IMR-90 (cell line): ENCODE results near the gene IFIH1. TPM values are rescaled to one million over a fixed set of nuclear protein-coding genes. Genes with fewer than 3 reads are reported as not detected.

Source experiments
- ATAC-seq: fragments of 200-7000 bp; cut with Tn5 transposase; 2 replicates; pipeline ENCODE4 v1.9.1; 2020; ENCODE audit warnings: low read depth, mild to moderate bottlenecking, moderate library complexity
- BruUV-seq: library from RNA; stranded (reverse); fragments of 400-500 nt; replicated peaks from 2 replicates; lab custom pipeline; 2021; lab: Mats Ljungman, UMichigan
- CTCF ChIA-PET: fragments of 300-600 bp; formaldehyde crosslinking; extraction: SDS; loops from one replicate; lab custom pipeline; 2021; ENCODE audit warnings: antibody characterized with exemption; lab: Yijun Ruan, JAX
- POLR2A ChIA-PET: fragments of 300-600 bp; sonication (Branson Sonifier 250); formaldehyde crosslinking; loops from one replicate; lab custom pipeline; 2022; ENCODE audit warnings: antibody characterized with exemption; ENCODE audit not compliant: unreplicated experiment; lab: Charles Lee
- DNase-seq: peaks from one replicate; pipeline ENCODE4 v3.0.0; 2013
- H2AFZ ChIP-seq: replicated peaks from 2 replicates; pipeline ENCODE3; 2013; ENCODE audit warnings: low read length, mild to moderate bottlenecking; ENCODE audit not compliant: poor library complexity
- H2AK5ac ChIP-seq: 2 replicates; pipeline ENCODE4 v1.6.1; 2013; ENCODE audit warnings: low read depth, low read length, inconsistent platforms
- H2AK9ac ChIP-seq: replicated peaks from 2 replicates; pipeline ENCODE3; 2013; ENCODE audit warnings: mild to moderate bottlenecking, low read depth, low read length, moderate library complexity; ENCODE audit not compliant: poor library complexity
- H2BK120ac ChIP-seq: 2 replicates; pipeline ENCODE4 v1.6.1; 2013; ENCODE audit warnings: low read depth, low read length, inconsistent platforms
- H2BK15ac ChIP-seq: 3 replicates; pipeline ENCODE4 v1.6.1; 2013; ENCODE audit warnings: low read depth, low read length, inconsistent platforms
- H2BK20ac ChIP-seq: 2 replicates; pipeline ENCODE4 v1.6.1; 2013; ENCODE audit warnings: low read depth, mild to moderate bottlenecking, inconsistent platforms, low read length, moderate library complexity
- H2BK5ac ChIP-seq: 2 replicates; pipeline ENCODE4 v1.6.1; 2013; ENCODE audit warnings: mild to moderate bottlenecking, low read depth, low read length, inconsistent platforms; ENCODE audit not compliant: poor library complexity, severe bottlenecking
- H3K14ac ChIP-seq: replicated peaks from 2 replicates; pipeline ENCODE4 v1.6.1; 2013; ENCODE audit warnings: low read depth, low read length, inconsistent platforms
- H3K18ac ChIP-seq: 2 replicates; pipeline ENCODE4 v1.6.1; 2013; ENCODE audit warnings: low read depth, low read length, control low read depth
- H3K23ac ChIP-seq: 2 replicates; pipeline ENCODE4 v1.6.1; 2013; ENCODE audit warnings: low read depth, low read length, inconsistent platforms
- H3K27ac ChIP-seq: 2 replicates; pipeline ENCODE4 v1.5.1; 2013; ENCODE audit warnings: mild to moderate bottlenecking, control low read depth, low read length; ENCODE audit not compliant: insufficient read depth
- H3K27me3 ChIP-seq: 2 replicates; pipeline ENCODE4 v1.6.1; 2013; ENCODE audit warnings: low read length; ENCODE audit not compliant: control insufficient read depth, insufficient read depth
- H3K36me3 ChIP-seq: 2 replicates; pipeline ENCODE4 v1.6.1; 2013; ENCODE audit warnings: low read length, mixed read lengths; ENCODE audit not compliant: control insufficient read depth, insufficient read depth
- H3K4ac ChIP-seq: 2 replicates; pipeline ENCODE4 v1.6.1; 2013; ENCODE audit warnings: low read depth, low read length, inconsistent platforms
- H3K4me1 ChIP-seq: 2 replicates; pipeline ENCODE4 v1.6.1; 2013; ENCODE audit warnings: low read length, mixed read lengths; ENCODE audit not compliant: control insufficient read depth, insufficient read depth
- H3K4me2 ChIP-seq: 2 replicates; pipeline ENCODE4 v1.6.1; 2013; ENCODE audit warnings: low read depth, mild to moderate bottlenecking, control low read depth, low read length, moderate library complexity
- H3K4me3 ChIP-seq: 2 replicates; pipeline ENCODE4 v1.5.1; 2013; ENCODE audit warnings: low read depth, mild to moderate bottlenecking, control low read depth, low read length, moderate library complexity; ENCODE audit not compliant: insufficient read depth
- H3K56ac ChIP-seq: 2 replicates; pipeline ENCODE4 v1.6.1; 2013; ENCODE audit warnings: low read length, inconsistent platforms; ENCODE audit not compliant: insufficient read depth; ENCODE audit errors: extremely low read depth
- H3K79me1 ChIP-seq, 2 experiments: 2 replicates each; pipeline ENCODE4 v1.6.1; 2013; ENCODE audit warnings: low read length in 2 of 2, inconsistent platforms in 1 of 2, low read depth in 1 of 2
- H3K9ac ChIP-seq: 2 replicates; pipeline ENCODE4 v1.6.1; 2013; ENCODE audit warnings: low read depth, low read length, control low read depth
- H3K9me1 ChIP-seq: 2 replicates; pipeline ENCODE4 v1.6.1; 2013; ENCODE audit warnings: low read length, inconsistent platforms; ENCODE audit not compliant: insufficient read depth
- H3K9me3 ChIP-seq: 2 replicates; pipeline ENCODE4 v1.6.1; 2013; ENCODE audit warnings: low read length; ENCODE audit not compliant: control insufficient read depth, insufficient read depth
- H4K20me1 ChIP-seq: 2 replicates; pipeline ENCODE4 v1.6.1; 2013; ENCODE audit warnings: low read length, inconsistent platforms; ENCODE audit not compliant: insufficient read depth
- H4K5ac ChIP-seq: 2 replicates; pipeline ENCODE4 v1.6.1; 2013; ENCODE audit warnings: mild to moderate bottlenecking, low read depth, low read length, control low read depth
- H4K8ac ChIP-seq, 2 experiments: 2 replicates each; pipeline ENCODE4 v1.6.1; 2013; ENCODE audit warnings: low read depth in 2 of 2, low read length in 2 of 2, control low read depth in 1 of 2, inconsistent platforms in 1 of 2
- H4K91ac ChIP-seq: 2 replicates; pipeline ENCODE4 v1.6.1; 2013; ENCODE audit warnings: low read depth, low read length, inconsistent platforms; ENCODE audit not compliant: insufficient read depth
- CEBPB ChIP-seq: IDR thresholded peaks from 2 replicates; pipeline ENCODE4 v1.6.1; 2012; ENCODE audit warnings: low read depth, low read length, improper control_type of control experiment
- CTCF ChIP-seq: conservative IDR thresholded peaks from 2 replicates; pipeline ENCODE4 v1.5.1; 2012; ENCODE audit warnings: mild to moderate bottlenecking, low read depth, low read length, improper control_type of control experiment
- MXI1 ChIP-seq: IDR thresholded peaks from 2 replicates; pipeline ENCODE4 v1.6.1; 2012; ENCODE audit warnings: low read depth, mild to moderate bottlenecking, low read length, moderate library complexity, borderline replicate concordance
- NFE2L2 ChIP-seq: fragments of 150-350 bp; IDR thresholded peaks from 2 replicates; pipeline ENCODE4 v1.6.1; 2016; ENCODE audit warnings: low read depth, mild to moderate bottlenecking, low read length
- RAD21 ChIP-seq: IDR thresholded peaks from 2 replicates; pipeline ENCODE4 v1.6.1; 2012; ENCODE audit warnings: low read length, improper control_type of control experiment
- SMC3 ChIP-seq: fragments of 150-350 bp; IDR thresholded peaks from 2 replicates; pipeline ENCODE4 v1.6.1; 2016; ENCODE audit warnings: low read depth, mild to moderate bottlenecking, antibody characterized with exemption, low read length, moderate library complexity
- dilution Hi-C: fragments of 300-500 bp; cut with HindIII; formaldehyde crosslinking; loops from one replicate; pipeline ENCODE4 v1.14.3; 2018; ENCODE audit warnings: low sequenced_read_pairs; ENCODE audit not compliant: unreplicated experiment
- in situ Hi-C: fragments of 300-500 bp; cut with MboI; formaldehyde crosslinking; loops from 3 replicates; pipeline ENCODE4 v1.14.3; 2019; ENCODE audit warnings: low sequenced_read_pairs, inconsistent platforms, mixed read lengths
- intact Hi-C: fragments of 100-400 bp; cut with micrococcal nuclease; formaldehyde crosslinking; loops from 2 replicates; pipeline ENCODE4 v1.10.0; 2022
- polyA plus RNA-seq, 3 experiments: library from polyadenylated mRNA; depleted of rRNA; stranded (reverse); fragments of >200 nt; gene quantifications; 2 replicates each; pipeline ENCODE4 v1.2.3, GENCODE V29; 2012; ENCODE audit warnings: low replicate concordance in 1 of 3
- total RNA-seq: library from RNA; depleted of rRNA; stranded (reverse); fragments of >200 nt; gene quantifications from 2 replicates; pipeline ENCODE4 v1.2.3, GENCODE V29; 2012

The IFIH1 gene
- total and polyA plus RNA-seq, 2 of the 4 experiments (the other 2 are of a cell fraction), result 1.3 to 1.4 TPM

GRCh38 chr2:162245781-162246180 is 72.7 kb downstream of the IFIH1 start:
- Histone ChIP-seq H3K4me3 (no peak overlapping the region), H3K23ac (peak overlapping the region; percentile 48), H2BK20ac (peak overlapping the region; percentile 92), H4K8ac (peak overlapping the region; percentile 3 to 60; a peak in 3 of 4 replicates), H2BK15ac (peak overlapping the region; percentile 42), H2BK5ac (peak overlapping the region; percentile 99), H3K14ac (peak overlapping the region; percentile 59), H3K36me3 (peaks cover 1% of the 10 kb centered on the region), H3K4ac (peak overlapping the region; percentile 71), H3K27me3 (no peaks in the 10 kb centered on the region), H3K56ac (peak overlapping the region; percentile 42; the same call in 1 of the 2 replicates), H3K9ac (no peak overlapping the region), H4K20me1 (no peaks in the 10 kb centered on the region), H2AK5ac (peak overlapping the region; percentile 25; the same call in 1 of the 2 replicates), H3K4me2 (peak overlapping the region; percentile 48; the same call in 1 of the 2 replicates), H2AK9ac (no peak overlapping the region), H2AFZ (no peak overlapping the region), H4K91ac (peak overlapping the region; percentile 79), H3K4me1 (peaks cover 8% of the 10 kb centered on the region), H3K27ac (peak overlapping the region; percentile 63; the same call in 1 of the 2 replicates), H3K79me1 (peaks cover 1 to 4% of the 10 kb centered on the region in 2 experiments; a peak in 3 of 4 replicates), H3K9me1 (peaks cover 5% of the 10 kb centered on the region), H2BK120ac (peak overlapping the region; percentile 89), H3K9me3 (no peaks in the 10 kb centered on the region), H4K5ac (peak overlapping the region; percentile 87; the same call in 1 of the 2 replicates), H3K18ac (peak overlapping the region; percentile 89; the same call in 1 of the 2 replicates)
- dilution Hi-C loops (no loop called here), in situ Hi-C loops (no loop called here), intact Hi-C loops (loop anchor here (2.0 kb wide), 1 partner anchor 49 kb away; no protein-coding TSS in a partner anchor)
- DNase-seq, result peak; percentile 73
- TF ChIP-seq CTCF (no peak), RAD21 (no peak), MXI1 (no peak), NFE2L2 (no peak), CEBPB (0 out of 2 replicates have a peak, but pooled peaks have one; percentile 42), SMC3 (no peak)
- POLR2A ChIA-PET, result no interaction called here
- CTCF ChIA-PET, result interaction anchor here (0.6 kb wide), 1 partner anchor 135 kb away, joined by 4 read pairs; no protein-coding TSS in a partner anchor
- no TSS peak for BruUV-seq
- peak; percentile 18 for ATAC-seq
